Mesothelial cell of epicardium (in vitro differentiated cells): Measurements from ENCODE around the gene ADGRG4. TPM values are rescaled to one million over a fixed set of nuclear protein-coding genes. Genes with fewer than 3 reads are reported as not detected.

Experiments used
- total RNA-seq: library from RNA; stranded (reverse); gene quantifications from 3 replicates; pipeline ENCODE4 v1.2.1, GENCODE V29; 2021

Gene ADGRG4
- total RNA-seq, 1 donor from 2014 or later: not detected

Other genes starting within 250 kb of the ADGRG4 start
- 22.2 to 26.8 TPM (median 23.4 TPM) in 3 replicates for gene FHL1, start 153.4 kb upstream of the ADGRG4 start, total RNA-seq
- gene MAP7D3, start 49.6 kb upstream of the ADGRG4 start, total RNA-seq: 10.3 to 10.6 TPM (median 10.4 TPM) in 3 replicates
- not detected in 3 replicates for gene BRS3, start 187.0 kb downstream of the ADGRG4 start, total RNA-seq
- gene HTATSF1, start 196.6 kb downstream of the ADGRG4 start, total RNA-seq: 41.7 to 44.0 TPM (median 43.3 TPM) in 3 replicates
- 13.1 to 16.7 TPM (median 14.6 TPM) in 3 replicates for gene VGLL1, start 231.3 kb downstream of the ADGRG4 start, total RNA-seq